Measurements from ENCODE around the gene CELF3. TPM values are rescaled to one million over a fixed set of nuclear protein-coding genes. Genes with fewer than 3 reads are reported as not detected.

CELF3 gene
- total and polyA plus RNA-seq, 2 donors (not counting 1 experiment from before 2014, with no cell fraction given): not detected

DNA sequence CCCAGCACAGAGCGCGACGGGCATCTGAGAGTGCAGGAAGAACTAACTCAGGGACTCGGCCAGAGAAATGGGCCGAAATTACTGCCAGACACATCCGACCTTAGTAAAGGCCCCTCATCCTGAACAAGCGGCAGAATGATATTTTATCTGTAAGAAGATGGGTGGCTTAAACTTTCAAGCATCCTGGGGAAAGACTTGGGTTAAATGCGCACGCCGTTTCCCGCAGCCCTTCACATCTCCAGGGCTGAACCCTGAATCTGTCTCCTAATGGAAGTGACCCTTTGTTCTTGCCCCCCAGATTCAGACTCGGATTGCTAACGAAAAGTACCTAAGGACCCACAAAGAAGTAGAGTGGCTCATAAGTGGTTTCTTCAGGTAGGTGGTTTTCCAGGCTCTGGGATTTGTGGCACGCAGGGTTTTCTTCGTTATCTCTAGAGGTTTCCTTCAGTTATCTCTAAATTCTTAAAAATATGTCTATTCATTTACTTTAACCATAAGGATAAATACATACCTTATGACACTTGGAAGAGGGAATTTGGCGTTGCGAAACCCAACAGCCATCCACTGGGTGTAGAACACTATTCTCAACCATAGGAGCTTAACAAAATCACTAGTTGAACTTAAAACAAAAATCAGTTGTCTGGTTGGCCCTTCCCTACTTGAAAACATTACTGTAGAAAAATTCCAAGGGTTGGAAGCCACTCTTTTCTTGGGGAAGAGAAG lies 5.3 kb upstream of the CELF3 start:
- H2AFZ ChIP-seq (ENCODE audit: insufficient read depth, low read depth, low read length, poor library complexity, severe bottlenecking): peak overlapping the region; percentile 80
- POLR2A ChIA-PET: no interaction called here
- TF ChIP-seq EZH2 (IDR thresholded peaks at IDR 0.05; ENCODE audit: borderline replicate concordance, insufficient read depth, low read depth, low read length, poor library complexity, severe bottlenecking): no peak
- TF ChIP-seq, protein P1, sequence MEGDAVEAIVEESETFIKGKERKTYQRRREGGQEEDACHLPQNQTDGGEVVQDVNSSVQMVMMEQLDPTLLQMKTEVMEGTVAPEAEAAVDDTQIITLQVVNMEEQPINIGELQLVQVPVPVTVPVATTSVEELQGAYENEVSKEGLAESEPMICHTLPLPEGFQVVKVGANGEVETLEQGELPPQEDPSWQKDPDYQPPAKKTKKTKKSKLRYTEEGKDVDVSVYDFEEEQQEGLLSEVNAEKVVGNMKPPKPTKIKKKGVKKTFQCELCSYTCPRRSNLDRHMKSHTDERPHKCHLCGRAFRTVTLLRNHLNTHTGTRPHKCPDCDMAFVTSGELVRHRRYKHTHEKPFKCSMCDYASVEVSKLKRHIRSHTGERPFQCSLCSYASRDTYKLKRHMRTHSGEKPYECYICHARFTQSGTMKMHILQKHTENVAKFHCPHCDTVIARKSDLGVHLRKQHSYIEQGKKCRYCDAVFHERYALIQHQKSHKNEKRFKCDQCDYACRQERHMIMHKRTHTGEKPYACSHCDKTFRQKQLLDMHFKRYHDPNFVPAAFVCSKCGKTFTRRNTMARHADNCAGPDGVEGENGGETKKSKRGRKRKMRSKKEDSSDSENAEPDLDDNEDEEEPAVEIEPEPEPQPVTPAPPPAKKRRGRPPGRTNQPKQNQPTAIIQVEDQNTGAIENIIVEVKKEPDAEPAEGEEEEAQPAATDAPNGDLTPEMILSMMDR (IDR thresholded peaks at IDR 0.05): no peak
- no peak overlapping the region for H3K27ac ChIP-seq (ENCODE audit: low read length in 2 of 2)
- H3K9ac ChIP-seq (ENCODE audit: low read length): peak overlapping the region; percentile 68
- peak overlapping the region; percentile 78 for H3K4me3 Mint-ChIP-seq
- no peaks in the 10 kb centered on the region for H3K79me2 ChIP-seq (ENCODE audit: control insufficient read depth, insufficient read depth, low read length)
- peak overlapping the region in 4 of 5 experiments; percentile 42 to 68 (median 62) for H3K4me3 ChIP-seq (ENCODE audit: control extremely low read depth in 1 of 5, extremely low read depth in 1 of 5, insufficient read depth in 1 of 5, low read depth in 2 of 5, low read length in 4 of 5)
- H3K27me3 ChIP-seq (replicated peaks in 1 of 4; ENCODE audit: control extremely low read depth in 1 of 4, control insufficient read depth in 3 of 4, insufficient read depth in 4 of 4, low read length in 3 of 4): peaks cover 0 to 57% (median 34%) of the 10 kb centered on the region in 4 experiments
- peaks cover 25% of the 10 kb centered on the region for H3K4me1 Mint-ChIP-seq
- 5% methylated on average over 10 of the region's 17 CpGs for WGBS (ENCODE audit: insufficient coverage)
- CTCF ChIA-PET: interaction anchor here (1.1 to 2.5 kb wide), 2 partner anchors 12 to 278 kb away, joined by 3 to 10 read pairs; no protein-coding TSS in a partner anchor
- peaks cover 17 to 24% of the 10 kb centered on the region in 2 donors for H3K4me1 ChIP-seq (ENCODE audit: control insufficient read depth in 2 of 2, insufficient read depth in 2 of 2, low read length in 2 of 2)
- intact Hi-C loops (cut with micrococcal nuclease): loop anchor here (1.0 to 10.0 kb wide), 4 partner anchors 41 to 182 kb away; partner anchors contain the start of genes C2CD4D, MRPL9, RORC and TDRKH
- H3K9me3 Mint-ChIP-seq (ENCODE audit: insufficient read depth): no peaks in the 10 kb centered on the region
- H3K36me3 ChIP-seq (replicated peaks in 1 of 2; ENCODE audit: control extremely low read depth in 1 of 2, control insufficient read depth in 1 of 2, extremely low read depth in 1 of 2, insufficient read depth in 2 of 2, low read length in 1 of 2): no peaks in the 10 kb centered on the region
- H3K27me3 Mint-ChIP-seq: peaks cover 60% of the 10 kb centered on the region
- no peak for DNase-seq
- H3K9me3 ChIP-seq (ENCODE audit: control extremely low read depth in 1 of 3, control insufficient read depth in 2 of 3, insufficient read depth in 1 of 3, low read length in 2 of 3): peaks cover 0 to 5% (median 0%) of the 10 kb centered on the region in 3 donors
- H3K4me2 ChIP-seq (replicated peaks; ENCODE audit: low read depth, low read length, poor library complexity, severe bottlenecking): peak overlapping the region; percentile 95
- H4K20me1 ChIP-seq (ENCODE audit: control insufficient read depth, insufficient read depth, low read length, poor library complexity, severe bottlenecking): no peaks in the 10 kb centered on the region
- no peak overlapping the region for H3K27ac Mint-ChIP-seq
- no peak for ATAC-seq (ENCODE audit: low read depth)
